GM11168 (cell line): ENCODE results near the gene TXNDC11.

Experiments
- in situ Hi-C: fragments of 300-500 bp; cut with MboI; formaldehyde crosslinking; loops from one replicate; pipeline ENCODE4 v1.12.0; 2022; ENCODE audit warnings: low sequenced_read_pairs; ENCODE audit not compliant: unreplicated experiment

Gene TXNDC11

GRCh38 chr16:11755022-11755760, 12.5 kb upstream of the TXNDC11 start:
- in situ Hi-C loops, result no loop called here

- in situ Hi-C loops, result no loop called here
Measured at GRCh38 chr16:11752856-11753255, 10.2 kb upstream of the TXNDC11 start.

- in situ Hi-C loops, result no loop called here
Measured at GRCh38 chr16:11750056-11750455, 7.4 kb upstream of the TXNDC11 start.

GRCh38 chr16:11748404-11749254, 6.0 kb upstream of the TXNDC11 start:
- in situ Hi-C loops, result no loop called here

GRCh38 chr16:11747949-11748403, 5.3 kb upstream of the TXNDC11 start:
- in situ Hi-C loops, result no loop called here

GRCh38 chr16:11744075-11744470, 1.4 kb upstream of the TXNDC11 start:
- in situ Hi-C loops, result no loop called here

GRCh38 chr16:11743308-11744074, 834 bp upstream of the TXNDC11 start:
- in situ Hi-C loops, result no loop called here

- in situ Hi-C loops, result no loop called here
Measured at GRCh38 chr16:11742093-11742535, 543 bp downstream of the TXNDC11 start.

GRCh38 chr16:11740567-11740966, 2.1 kb downstream of the TXNDC11 start:
- in situ Hi-C loops, result no loop called here

GRCh38 chr16:11738742-11739544, 3.7 kb downstream of the TXNDC11 start:
- in situ Hi-C loops, result no loop called here

GRCh38 chr16:11737713-11738112, 4.9 kb downstream of the TXNDC11 start:
- in situ Hi-C loops, result no loop called here

GRCh38 chr16:11736903-11737302, 5.8 kb downstream of the TXNDC11 start:
- in situ Hi-C loops, result no loop called here

GRCh38 chr16:11735787-11736186, 6.9 kb downstream of the TXNDC11 start:
- in situ Hi-C loops, result no loop called here

- in situ Hi-C loops, result no loop called here
Measured at GRCh38 chr16:11734653-11735043, 8.0 kb downstream of the TXNDC11 start.

GRCh38 chr16:11734025-11734652, 8.5 kb downstream of the TXNDC11 start:
- in situ Hi-C loops, result no loop called here

GRCh38 chr16:11731222-11731621, 11.4 kb downstream of the TXNDC11 start:
- in situ Hi-C loops, result no loop called here

GRCh38 chr16:11729787-11730186, 12.9 kb downstream of the TXNDC11 start:
- in situ Hi-C loops, result no loop called here

GRCh38 chr16:11727796-11728543, 14.7 kb downstream of the TXNDC11 start:
- in situ Hi-C loops, result no loop called here

GRCh38 chr16:11726008-11726407, 16.6 kb downstream of the TXNDC11 start:
- in situ Hi-C loops, result no loop called here
